ENCODE results near the gene ZCCHC24.

- TF ChIP-seq EP300 (IDR thresholded peaks at IDR 0.05): no peak
- TF ChIP-seq, protein P1, sequence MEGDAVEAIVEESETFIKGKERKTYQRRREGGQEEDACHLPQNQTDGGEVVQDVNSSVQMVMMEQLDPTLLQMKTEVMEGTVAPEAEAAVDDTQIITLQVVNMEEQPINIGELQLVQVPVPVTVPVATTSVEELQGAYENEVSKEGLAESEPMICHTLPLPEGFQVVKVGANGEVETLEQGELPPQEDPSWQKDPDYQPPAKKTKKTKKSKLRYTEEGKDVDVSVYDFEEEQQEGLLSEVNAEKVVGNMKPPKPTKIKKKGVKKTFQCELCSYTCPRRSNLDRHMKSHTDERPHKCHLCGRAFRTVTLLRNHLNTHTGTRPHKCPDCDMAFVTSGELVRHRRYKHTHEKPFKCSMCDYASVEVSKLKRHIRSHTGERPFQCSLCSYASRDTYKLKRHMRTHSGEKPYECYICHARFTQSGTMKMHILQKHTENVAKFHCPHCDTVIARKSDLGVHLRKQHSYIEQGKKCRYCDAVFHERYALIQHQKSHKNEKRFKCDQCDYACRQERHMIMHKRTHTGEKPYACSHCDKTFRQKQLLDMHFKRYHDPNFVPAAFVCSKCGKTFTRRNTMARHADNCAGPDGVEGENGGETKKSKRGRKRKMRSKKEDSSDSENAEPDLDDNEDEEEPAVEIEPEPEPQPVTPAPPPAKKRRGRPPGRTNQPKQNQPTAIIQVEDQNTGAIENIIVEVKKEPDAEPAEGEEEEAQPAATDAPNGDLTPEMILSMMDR (IDR thresholded peaks at IDR 0.05): no peak
These were observed 9.2 kb downstream of the ZCCHC24 start for GRCh38 chr10:79436066-79436849.

Data from stomach (tissue), 4 donors.